HEK293T (cell line): ENCODE results near the gene ARHGAP10.

Experiments used
- BHLHE40 ChIP-seq: fragments of 450-650 bp; IDR thresholded peaks from 2 replicates; pipeline ENCODE4 v1.6.1; 2016; ENCODE audit warnings: mild to moderate bottlenecking, moderate library complexity, borderline replicate concordance
- CTBP1 ChIP-seq: fragments of 450-650 bp; IDR thresholded peaks from 2 replicates; pipeline ENCODE4 v1.6.1; 2016; ENCODE audit warnings: borderline replicate concordance
- ELF4 ChIP-seq: fragments of 450-650 bp; IDR thresholded peaks from 2 replicates; pipeline ENCODE4 v1.6.1; 2017; ENCODE audit warnings: antibody characterized with exemption
- FOXK2 ChIP-seq: fragments of 450-650 bp; IDR thresholded peaks from 2 replicates; pipeline ENCODE4 v1.6.1; 2016; ENCODE audit warnings: mild to moderate bottlenecking
- LEF1 ChIP-seq: fragments of 450-650 bp; IDR thresholded peaks from 2 replicates; pipeline ENCODE4 v1.6.1; 2017; ENCODE audit warnings: mild to moderate bottlenecking, borderline replicate concordance
- SP1 ChIP-seq: fragments of 450-650 bp; IDR thresholded peaks from 2 replicates; pipeline ENCODE4 v1.6.1; 2017
- TARDBP ChIP-seq: fragments of 450-650 bp; IDR thresholded peaks from 2 replicates; pipeline ENCODE4 v1.6.1; 2016
- ZNF384 ChIP-seq: fragments of 450-650 bp; IDR thresholded peaks from 2 replicates; pipeline ENCODE4 v1.6.1; 2016
- TF ChIP-seq, protein P1 (sequence below): fragments of 450-650 bp; IDR thresholded peaks from 2 replicates; pipeline ENCODE4 v1.6.1; 2016

DNA sequence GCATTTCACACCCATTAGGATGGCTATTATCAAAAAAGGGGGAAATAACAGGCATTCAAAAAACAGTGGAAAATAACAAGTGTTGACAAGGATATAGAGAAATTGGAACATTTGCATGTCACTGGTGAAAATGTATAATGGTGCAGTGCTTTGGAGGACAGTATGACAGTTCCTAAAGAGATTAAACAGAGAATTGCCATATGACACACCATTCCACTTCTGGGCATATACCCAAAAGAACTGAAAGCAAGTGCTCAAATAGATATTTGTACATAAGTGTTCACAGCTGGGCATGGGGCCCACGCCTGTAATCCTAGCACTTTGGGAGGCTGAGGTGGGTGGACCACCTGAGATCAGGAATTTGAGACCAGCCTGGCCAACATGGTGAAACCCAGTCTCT lies 362.3 kb downstream of the ARHGAP10 start:
- no peak for TF ChIP-seq BHLHE40
- no peak for TF ChIP-seq LEF1
- TF ChIP-seq TARDBP = no peak
- no peak for TF ChIP-seq SP1
- no peak for TF ChIP-seq ELF4
- TF ChIP-seq FOXK2 = no peak
- TF ChIP-seq ZNF384 = no peak
- TF ChIP-seq, protein P1, sequence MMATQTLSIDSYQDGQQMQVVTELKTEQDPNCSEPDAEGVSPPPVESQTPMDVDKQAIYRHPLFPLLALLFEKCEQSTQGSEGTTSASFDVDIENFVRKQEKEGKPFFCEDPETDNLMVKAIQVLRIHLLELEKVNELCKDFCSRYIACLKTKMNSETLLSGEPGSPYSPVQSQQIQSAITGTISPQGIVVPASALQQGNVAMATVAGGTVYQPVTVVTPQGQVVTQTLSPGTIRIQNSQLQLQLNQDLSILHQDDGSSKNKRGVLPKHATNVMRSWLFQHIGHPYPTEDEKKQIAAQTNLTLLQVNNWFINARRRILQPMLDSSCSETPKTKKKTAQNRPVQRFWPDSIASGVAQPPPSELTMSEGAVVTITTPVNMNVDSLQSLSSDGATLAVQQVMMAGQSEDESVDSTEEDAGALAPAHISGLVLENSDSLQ = no peak
- TF ChIP-seq CTBP1 = no peak
